Endodermal cell (in vitro differentiated cells): ENCODE measurements around the gene PCMTD2. TPM values are rescaled to one million over a fixed set of nuclear protein-coding genes. Genes with fewer than 3 reads are reported as not detected.

ENCODE experiments used
- DNase-seq: peaks from one replicate; pipeline ENCODE4 v3.0.0-alpha.2; 2017
- H3K27ac ChIP-seq: 2 replicates; pipeline ENCODE4 v1.5.1; 2013; ENCODE audit warnings: mild to moderate bottlenecking, low read depth, low read length, moderate library complexity
- H3K27me3 ChIP-seq: 2 replicates; pipeline ENCODE4 v1.6.1; 2013; ENCODE audit warnings: mild to moderate bottlenecking, low read length, moderate library complexity; ENCODE audit not compliant: insufficient read depth, control insufficient read depth, poor library complexity, severe bottlenecking
- H3K36me3 ChIP-seq: 2 replicates; pipeline ENCODE4 v1.7.0; 2013; ENCODE audit warnings: mild to moderate bottlenecking, low read length, moderate library complexity; ENCODE audit not compliant: control insufficient read depth, insufficient read depth
- H3K4me1 ChIP-seq: one replicate; pipeline ENCODE4 v1.7.0; 2013; ENCODE audit warnings: low read length; ENCODE audit not compliant: control insufficient read depth, insufficient read depth
- H3K4me3 ChIP-seq: 2 replicates; pipeline ENCODE4 v1.5.1; 2013; ENCODE audit warnings: mild to moderate bottlenecking, low read length, moderate library complexity
- H3K9ac ChIP-seq: 2 replicates; pipeline ENCODE4 v1.6.1; 2013; ENCODE audit warnings: mild to moderate bottlenecking, low read length, moderate library complexity; ENCODE audit not compliant: poor library complexity, severe bottlenecking; ENCODE audit errors: extremely low read depth
- H3K9me3 ChIP-seq: 2 replicates; pipeline ENCODE4 v1.6.1; 2013; ENCODE audit warnings: mild to moderate bottlenecking, low read length, moderate library complexity; ENCODE audit not compliant: control insufficient read depth
- H3K27ac Mint-ChIP-seq: 2 replicates; pipeline ENCODE4 v1.8.0; 2020; ENCODE audit warnings: mixed read lengths
- H3K27me3 Mint-ChIP-seq: 2 replicates; pipeline ENCODE4 v1.8.0; 2021; ENCODE audit warnings: mild to moderate bottlenecking, mixed read lengths; ENCODE audit not compliant: insufficient read depth
- H3K36me3 Mint-ChIP-seq: 2 replicates; pipeline ENCODE4 v1.8.0; 2020; ENCODE audit warnings: low read depth, mixed read lengths
- H3K4me1 Mint-ChIP-seq: 2 replicates; pipeline ENCODE4 v1.8.0; 2020; ENCODE audit warnings: mixed read lengths
- H3K4me3 Mint-ChIP-seq: 2 replicates; pipeline ENCODE4 v1.8.0; 2020; ENCODE audit warnings: mild to moderate bottlenecking, moderate library complexity, mixed read lengths
- H3K9me3 Mint-ChIP-seq: 2 replicates; pipeline ENCODE4 v1.8.0; 2020; ENCODE audit warnings: mild to moderate bottlenecking, mixed read lengths
- WGBS, 2 experiments: methylation state at CpG; one replicate each; pipeline versions ENCODE4 v1.1.5 to v1.1.7; 2013; ENCODE audit warnings: missing lambda C conversion rate in 2 of 2, mixed read lengths in 1 of 2; ENCODE audit not compliant: insufficient coverage in 1 of 2, insufficient read length in 1 of 2; 5-methylcytosine and 5-hydroxymethylcytosine counted together
- total RNA-seq, 2 donors: library from RNA; stranded (reverse); fragmentation: NEBNext Ultra II Directional in 1 of 2; extraction: Animal tissue kit (Norgen Biotek cat#: 25700) in 1 of 2; gene quantifications; 2 replicates in 1 of 2; 3 replicates in 1 of 2; pipeline ENCODE4 v1.2.1, GENCODE V29; 2021
- TF ChIP-seq, protein P1 (sequence below): fragments of 200-600 bp; sonication (generic); conservative IDR thresholded peaks from 2 replicates; pipeline ENCODE4 v1.5.0; 2021; ENCODE audit warnings: antibody characterized with exemption, mild to moderate bottlenecking

Gene PCMTD2
- total RNA-seq, 2 donors from 2014 or later: 145 to 158 TPM

DNA sequence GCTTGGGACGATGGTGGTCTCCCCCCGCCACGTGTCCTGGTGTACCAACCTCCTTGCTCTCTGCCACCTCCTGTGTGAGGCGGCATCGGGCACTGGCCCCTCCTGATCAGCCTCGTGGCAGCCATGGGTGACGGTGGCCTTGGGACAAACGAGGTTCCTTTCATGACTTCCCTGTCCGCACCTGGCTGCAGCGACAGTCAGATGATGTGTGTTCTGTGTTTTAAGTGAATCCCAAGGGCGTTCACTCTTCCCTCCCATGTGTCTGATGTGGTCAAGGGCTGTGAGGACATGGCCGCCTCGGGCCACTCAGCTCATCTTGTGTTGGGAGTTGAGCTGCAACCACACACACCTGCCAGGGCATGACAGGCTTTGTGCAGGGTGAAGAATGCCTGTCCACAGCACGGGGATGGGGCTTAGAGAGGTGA, 30.4 kb upstream of the PCMTD2 start:
- Histone ChIP-seq H3K9me3 (no peaks in the 10 kb centered on the region), H3K36me3 (no peaks in the 10 kb centered on the region), H3K27ac (no peak overlapping the region), H3K4me1 (peaks cover 17% of the 10 kb centered on the region), H3K4me3 (no peak overlapping the region), H3K27me3 (no peaks in the 10 kb centered on the region), H3K9ac (no peak overlapping the region)
- WGBS, 2 experiments: 87 to 88% methylated on average over 9 to 14 of the region's 14 CpGs
- no peak for DNase-seq
- H3K27ac Mint-ChIP-seq: no peak overlapping the region
- no peaks in the 10 kb centered on the region for H3K9me3 Mint-ChIP-seq
- TF ChIP-seq, protein P1, sequence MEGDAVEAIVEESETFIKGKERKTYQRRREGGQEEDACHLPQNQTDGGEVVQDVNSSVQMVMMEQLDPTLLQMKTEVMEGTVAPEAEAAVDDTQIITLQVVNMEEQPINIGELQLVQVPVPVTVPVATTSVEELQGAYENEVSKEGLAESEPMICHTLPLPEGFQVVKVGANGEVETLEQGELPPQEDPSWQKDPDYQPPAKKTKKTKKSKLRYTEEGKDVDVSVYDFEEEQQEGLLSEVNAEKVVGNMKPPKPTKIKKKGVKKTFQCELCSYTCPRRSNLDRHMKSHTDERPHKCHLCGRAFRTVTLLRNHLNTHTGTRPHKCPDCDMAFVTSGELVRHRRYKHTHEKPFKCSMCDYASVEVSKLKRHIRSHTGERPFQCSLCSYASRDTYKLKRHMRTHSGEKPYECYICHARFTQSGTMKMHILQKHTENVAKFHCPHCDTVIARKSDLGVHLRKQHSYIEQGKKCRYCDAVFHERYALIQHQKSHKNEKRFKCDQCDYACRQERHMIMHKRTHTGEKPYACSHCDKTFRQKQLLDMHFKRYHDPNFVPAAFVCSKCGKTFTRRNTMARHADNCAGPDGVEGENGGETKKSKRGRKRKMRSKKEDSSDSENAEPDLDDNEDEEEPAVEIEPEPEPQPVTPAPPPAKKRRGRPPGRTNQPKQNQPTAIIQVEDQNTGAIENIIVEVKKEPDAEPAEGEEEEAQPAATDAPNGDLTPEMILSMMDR: no peak
- no peak overlapping the region for H3K4me3 Mint-ChIP-seq
- H3K36me3 Mint-ChIP-seq: peaks cover 7% of the 10 kb centered on the region
- peaks cover 23% of the 10 kb centered on the region for H3K4me1 Mint-ChIP-seq
- no peaks in the 10 kb centered on the region for H3K27me3 Mint-ChIP-seq

DNA sequence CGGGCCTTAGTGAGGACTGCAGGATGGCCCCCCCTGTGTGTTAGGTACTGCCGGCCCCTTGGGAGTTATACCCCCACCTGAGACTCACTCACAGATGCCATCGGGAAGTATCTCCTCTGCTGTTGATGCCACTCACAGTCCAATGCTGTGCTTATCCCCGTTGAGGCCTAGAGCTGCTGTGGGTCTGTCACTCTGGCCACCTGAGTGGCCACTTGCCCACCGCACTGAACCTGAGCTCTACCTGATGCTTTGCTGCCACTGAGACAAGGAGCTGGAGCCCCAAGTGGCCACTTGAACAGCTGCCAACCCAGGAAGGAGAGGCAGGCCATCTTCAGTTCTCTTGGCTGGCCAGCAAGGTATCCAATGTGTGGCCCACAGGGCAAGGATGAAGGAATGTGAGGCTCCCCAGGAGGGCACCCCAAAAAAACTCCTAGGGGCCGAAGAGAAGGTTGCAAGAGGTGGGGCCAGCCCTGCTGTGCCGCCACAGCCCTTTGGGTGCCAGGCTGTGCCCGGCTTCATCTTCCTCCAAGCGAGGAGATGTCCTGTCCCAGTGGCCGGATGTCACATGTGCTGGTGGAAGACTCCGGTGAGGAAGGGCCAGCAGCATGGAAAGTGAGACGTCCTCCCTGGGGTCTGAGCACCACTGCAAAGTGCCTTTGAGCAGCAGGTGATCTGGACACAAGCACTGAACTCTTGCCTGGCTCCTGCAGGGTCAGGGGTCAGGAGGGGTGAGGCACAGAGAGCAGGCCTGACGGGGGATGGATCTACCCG, 29.5 kb upstream of the PCMTD2 start:
- no peak overlapping the region for H3K27ac ChIP-seq
- 86 to 91% methylated on average over 7 to 14 of the region's 14 CpGs for WGBS, 2 experiments

DNA sequence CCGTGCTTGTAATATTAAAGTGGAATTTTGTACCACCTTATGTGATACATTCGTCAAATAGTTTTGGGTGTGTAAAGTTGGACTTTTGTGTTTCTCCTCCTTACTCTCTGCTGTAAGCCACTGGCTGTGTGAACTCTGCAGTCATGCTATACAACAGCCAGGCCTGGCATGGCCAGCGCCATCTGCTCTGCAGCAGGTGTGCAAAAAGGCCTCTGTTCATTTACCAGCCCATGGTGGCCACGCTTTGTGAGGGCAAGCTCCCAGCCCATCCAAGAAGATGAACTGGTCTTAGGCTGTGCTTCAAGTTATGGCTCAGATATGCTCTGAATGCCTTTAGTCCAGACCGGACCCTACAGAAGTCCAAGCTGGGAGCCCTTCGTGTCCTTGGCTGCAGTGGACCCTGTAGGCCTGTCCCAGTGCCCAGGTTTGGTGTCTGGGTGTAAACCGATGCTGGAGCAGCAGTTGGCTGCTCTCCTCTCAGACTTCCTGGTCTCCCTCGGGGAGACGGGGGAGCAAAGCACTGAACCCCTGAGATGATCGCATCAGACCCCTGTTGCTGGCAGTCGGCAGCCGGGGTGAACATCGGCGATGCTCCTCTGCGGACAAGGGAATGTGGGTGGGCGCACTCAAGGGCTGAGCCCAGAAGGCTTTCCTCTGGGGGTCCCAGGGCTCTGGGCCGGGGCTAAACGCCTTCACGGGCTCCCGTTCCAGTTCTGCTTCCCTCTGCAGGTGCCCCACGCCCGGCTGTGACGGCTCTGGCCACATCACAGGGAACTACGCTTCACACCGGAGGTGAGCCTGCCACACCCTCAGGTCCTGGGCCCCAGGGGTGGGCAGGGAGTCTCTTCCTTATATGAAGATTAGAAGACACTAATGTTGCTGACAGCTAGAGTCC, 28.6 kb upstream of the PCMTD2 start:
- Mint-ChIP-seq H3K4me1 (peaks cover 13% of the 10 kb centered on the region), H3K27me3 (no peaks in the 10 kb centered on the region), H3K27ac (no peak overlapping the region), H3K4me3 (no peak overlapping the region), H3K36me3 (peaks cover 7% of the 10 kb centered on the region), H3K9me3 (no peaks in the 10 kb centered on the region)
- Histone ChIP-seq H3K9me3 (no peaks in the 10 kb centered on the region), H3K4me3 (no peak overlapping the region), H3K27ac (no peak overlapping the region), H3K4me1 (peaks cover 13% of the 10 kb centered on the region), H3K36me3 (no peaks in the 10 kb centered on the region), H3K9ac (no peak overlapping the region), H3K27me3 (no peaks in the 10 kb centered on the region)
- WGBS, 2 experiments: 95 to 96% methylated on average over 18 to 25 of the region's 25 CpGs
- TF ChIP-seq, protein P1: no peak
- DNase-seq: no peak

More for the DNA sequence above, 29.5 kb upstream of the PCMTD2 start:
- no peak overlapping the region for H3K27ac Mint-ChIP-seq
- no peak overlapping the region for H3K9ac ChIP-seq
- TF ChIP-seq, protein P1: peak; percentile 12
- no peaks in the 10 kb centered on the region for H3K27me3 Mint-ChIP-seq
- peaks cover 16% of the 10 kb centered on the region for H3K4me1 ChIP-seq
- DNase-seq: no peak
- H3K27me3 ChIP-seq: no peaks in the 10 kb centered on the region
- peaks cover 7% of the 10 kb centered on the region for H3K36me3 Mint-ChIP-seq
- no peaks in the 10 kb centered on the region for H3K9me3 Mint-ChIP-seq
- no peaks in the 10 kb centered on the region for H3K9me3 ChIP-seq
- peaks cover 21% of the 10 kb centered on the region for H3K4me1 Mint-ChIP-seq
- no peak overlapping the region for H3K4me3 ChIP-seq
- H3K36me3 ChIP-seq: no peaks in the 10 kb centered on the region
- H3K4me3 Mint-ChIP-seq: no peak overlapping the region
